GM12878 (cell line): ENCODE measurements around the gene TNFAIP3. TPM values are rescaled to one million over a fixed set of nuclear protein-coding genes. Genes with fewer than 3 reads are reported as not detected.

Experiments used
- ATAC-seq: fragments of 200-7000 bp; cut with Tn5 transposase; 3 replicates; pipeline ENCODE4 v1.9.1; 2020; ENCODE audit warnings: mild to moderate bottlenecking, moderate library complexity
- BruUV-seq: library from RNA; stranded (reverse); fragments of 400-500 nt; replicated peaks from 2 replicates; lab custom pipeline; 2021; lab: Mats Ljungman, UMichigan
- CTCF ChIA-PET: fragments of 300-600 bp; sonication (Branson Sonifier 250); formaldehyde crosslinking; extraction: SDS; loops from one replicate; lab custom pipeline; 2021; ENCODE audit warnings: inconsistent platforms; lab: Yijun Ruan, JAX
- POLR2A ChIA-PET: fragments of 350-600 bp; formaldehyde crosslinking; extraction: SDS; loops from one replicate; lab custom pipeline; 2021; ENCODE audit warnings: inconsistent platforms; lab: Charles Lee
- RAD21 ChIA-PET: fragments of 300-600 bp; sonication (Branson Sonifier 250); formaldehyde crosslinking; loops from one replicate; lab custom pipeline; 2023; ENCODE audit warnings: antibody characterized with exemption; ENCODE audit not compliant: unreplicated experiment; lab: Charles Lee
- SMC1A ChIA-PET: fragments of 300-600 bp; sonication (Branson Sonifier 250); formaldehyde crosslinking; loops from one replicate; lab custom pipeline; 2023; ENCODE audit not compliant: unreplicated experiment, uncharacterized antibody; lab: Charles Lee
- DNase-seq: peaks from one replicate; pipeline ENCODE4 v3.0.0-alpha.2; 2011; ENCODE audit warnings: low read depth, low spot score
- FAIRE-seq: peaks from 3 replicates; lab custom pipeline; 2011; peaks lifted over from hg19 to GRCh38; lab: Jason Lieb, UNC
- H2AFZ ChIP-seq: 2 replicates; pipeline ENCODE4 v1.6.0; 2011; ENCODE audit warnings: low read depth, low read length, control low read depth; ENCODE audit not compliant: control insufficient read depth
- H3K27ac ChIP-seq: 2 replicates; pipeline ENCODE4 v1.5.1; 2011; ENCODE audit warnings: control low read depth; ENCODE audit not compliant: control insufficient read depth, insufficient read depth
- H3K27me3 ChIP-seq, 2 experiments: replicated peaks in 1 of 2; 2 replicates each; pipeline versions ENCODE4 v1.6.0 to v1.6.1; 2011; ENCODE audit warnings: low read length in 1 of 2; ENCODE audit not compliant: control insufficient read depth in 2 of 2, insufficient read depth in 2 of 2
- H3K36me3 ChIP-seq, 2 experiments: 2 replicates each; pipeline ENCODE4 v1.5.1; 2011; ENCODE audit warnings: low read length in 1 of 2; ENCODE audit not compliant: control insufficient read depth in 2 of 2, insufficient read depth in 2 of 2
- H3K4me1 ChIP-seq: 2 replicates; pipeline ENCODE4 v1.6.1; 2011; ENCODE audit warnings: mild to moderate bottlenecking, low read length, moderate library complexity, mixed read lengths; ENCODE audit not compliant: control insufficient read depth, insufficient read depth
- H3K4me2 ChIP-seq: 2 replicates; pipeline ENCODE4 v1.6.0; 2011; ENCODE audit warnings: control low read depth; ENCODE audit not compliant: control insufficient read depth, insufficient read depth
- H3K4me3 ChIP-seq: fragments of 200-600 bp; sonication (generic); 2 replicates; pipeline ENCODE4 v1.5.1; 2016
- H3K79me2 ChIP-seq: 2 replicates; pipeline ENCODE4 v1.6.0; 2011; ENCODE audit warnings: low read length; ENCODE audit not compliant: control insufficient read depth, insufficient read depth
- H3K9ac ChIP-seq: 2 replicates; pipeline ENCODE4 v1.8.0; 2011; ENCODE audit warnings: low read length, control low read depth, mixed read lengths; ENCODE audit not compliant: control insufficient read depth, insufficient read depth
- H3K9me3 ChIP-seq: replicated peaks from 3 replicates; pipeline ENCODE4 v1.5.1; 2011; ENCODE audit warnings: mild to moderate bottlenecking, low read length; ENCODE audit not compliant: control insufficient read depth, insufficient read depth
- H4K20me1 ChIP-seq: 2 replicates; pipeline ENCODE4 v1.6.0; 2011; ENCODE audit not compliant: control insufficient read depth, insufficient read depth
- ASH2L ChIP-seq: fragments of 300-600, 200-600 bp; sonication (generic); IDR thresholded peaks from 2 replicates; pipeline ENCODE4 v1.6.1; 2017; ENCODE audit warnings: low read depth, mild to moderate bottlenecking, borderline replicate concordance
- ATF7 ChIP-seq: fragments of 450-650 bp; IDR thresholded peaks from 2 replicates; pipeline ENCODE4 v1.6.1; 2016; ENCODE audit warnings: low read depth, mild to moderate bottlenecking
- CREM ChIP-seq: IDR thresholded peaks from 2 replicates; pipeline ENCODE4 v1.6.1; 2014; ENCODE audit warnings: antibody characterized with exemption, low read depth
- EZH2 ChIP-seq: IDR thresholded peaks from 2 replicates; pipeline ENCODE4 v1.6.1; 2012; ENCODE audit warnings: low read depth, mild to moderate bottlenecking, control low read depth, inconsistent platforms, low read length, borderline replicate concordance; ENCODE audit not compliant: control insufficient read depth
- FOXK2 ChIP-seq: fragments of 450-650 bp; IDR thresholded peaks from 2 replicates; pipeline ENCODE4 v1.6.1; 2017; ENCODE audit warnings: mild to moderate bottlenecking, moderate library complexity
- IKZF2 ChIP-seq, 2 experiments: fragments of 450-650 bp; IDR thresholded peaks; 2 replicates each; pipeline ENCODE4 v1.6.1; 2017; ENCODE audit warnings: mild to moderate bottlenecking in 2 of 2, moderate library complexity in 2 of 2
- JUNB ChIP-seq: IDR thresholded peaks from 2 replicates; pipeline ENCODE4 v1.6.1; 2016; ENCODE audit warnings: antibody characterized with exemption, mild to moderate bottlenecking
- MEF2A ChIP-seq: IDR thresholded peaks from 2 replicates; pipeline ENCODE4 v1.6.1; 2011; ENCODE audit warnings: low read depth, mild to moderate bottlenecking, low read length, moderate library complexity; ENCODE audit not compliant: insufficient read depth
- MYB ChIP-seq: fragments of 150-350 bp; IDR thresholded peaks from 2 replicates; pipeline ENCODE4 v1.6.1; 2014; ENCODE audit warnings: mild to moderate bottlenecking, low read depth, low read length, borderline replicate concordance
- NFIC ChIP-seq: IDR thresholded peaks from 2 replicates; pipeline ENCODE4 v1.6.1; 2012; ENCODE audit warnings: low read depth, mild to moderate bottlenecking, inconsistent platforms, low read length, moderate library complexity
- POLR2A ChIP-seq: IDR thresholded peaks from 2 replicates; pipeline ENCODE4 v1.6.1; 2011; ENCODE audit warnings: low read depth, mild to moderate bottlenecking, low read length
- POLR2AphosphoS5 ChIP-seq: IDR thresholded peaks from 2 replicates; pipeline ENCODE4 v1.6.1; 2011; ENCODE audit warnings: mild to moderate bottlenecking, low read length, inconsistent platforms
- RB1 ChIP-seq: fragments of 450-650 bp; formaldehyde crosslinking; IDR thresholded peaks from 2 replicates; pipeline ENCODE4 v1.6.1; 2017; ENCODE audit warnings: mild to moderate bottlenecking, borderline replicate concordance
- RELA ChIP-seq: fragments of 450-650 bp; IDR thresholded peaks from 2 replicates; pipeline ENCODE4 v1.8.0; 2014; ENCODE audit warnings: borderline replicate concordance; ENCODE audit not compliant: partially characterized antibody
- RELB ChIP-seq: fragments of 450-650 bp; IDR thresholded peaks from 2 replicates; pipeline ENCODE4 v1.6.1; 2017; ENCODE audit warnings: low read depth, mild to moderate bottlenecking, moderate library complexity
- RUNX3 ChIP-seq: IDR thresholded peaks from 2 replicates; pipeline ENCODE4 v1.6.1; 2012; ENCODE audit warnings: low read length, inconsistent platforms
- SKIL ChIP-seq: fragments of 450-650 bp; IDR thresholded peaks from 2 replicates; pipeline ENCODE4 v1.6.1; 2017; ENCODE audit warnings: mild to moderate bottlenecking, low read depth, inconsistent platforms; ENCODE audit not compliant: poor library complexity, severe bottlenecking
- SMAD5 ChIP-seq: IDR thresholded peaks from 2 replicates; pipeline ENCODE4 v1.6.1; 2016; ENCODE audit warnings: antibody characterized with exemption, low read depth
- SUZ12 ChIP-seq: fragments of 200-600 bp; sonication (generic); IDR thresholded peaks from one replicate; pipeline ENCODE4 v1.6.1; 2018; ENCODE audit warnings: antibody characterized with exemption, mild to moderate bottlenecking; ENCODE audit not compliant: unreplicated experiment
- TCF12 ChIP-seq: IDR thresholded peaks from 2 replicates; pipeline ENCODE4 v1.6.1; 2011; ENCODE audit warnings: low read depth, mild to moderate bottlenecking, low read length
- YY1 ChIP-seq: IDR thresholded peaks from 2 replicates; pipeline ENCODE4 v1.6.1; 2011; ENCODE audit warnings: low read depth, mild to moderate bottlenecking, low read length
- WGBS: methylation state at CpG from one replicate; pipeline ENCODE4 v1.1.6; 2016; ENCODE audit warnings: low lambda C conversion rate; ENCODE audit not compliant: insufficient replicate concordance, insufficient coverage; ENCODE audit errors: missing lambda C conversion rate; 5-methylcytosine and 5-hydroxymethylcytosine counted together
- in situ Hi-C: fragments of 300-500 bp; cut with MboI; formaldehyde crosslinking; loops from 9 replicates; pipeline ENCODE4 v1.14.3; 2018; ENCODE audit warnings: mixed read lengths
- intact Hi-C: fragments of 100-400 bp; cut with micrococcal nuclease; formaldehyde crosslinking; loops from one replicate; pipeline ENCODE4 v1.14.2; 2022; ENCODE audit not compliant: unreplicated experiment
- polyA plus RNA-seq, 11 experiments: library from polyadenylated mRNA; depleted of rRNA in 4 of 11; unstranded in 6 of 11; stranded (reverse) in 5 of 11; fragments of >200 nt; fragmentation: Nextera tagmentation in 4 of 11; fragmentation: Illumina TruSeq in 1 of 11; extraction: Ambion mirVana in 4 of 11; extraction: Trizol in 1 of 11; gene quantifications; 1 replicate in 1 of 11; 2 replicates in 10 of 11; pipeline versions ENCODE4 v1.2.1 to v1.2.3, GENCODE V29; 2011 to 2016; ENCODE audit warnings: inconsistent platforms in 2 of 11, missing spikeins in 2 of 11, low read depth in 1 of 11
- total RNA-seq, 4 experiments: library from RNA; depleted of rRNA in 3 of 4; stranded (reverse); fragments of >200 nt in 3 of 4; fragmentation: Illumina TruSeq in 1 of 4; extraction: Trizol in 1 of 4; gene quantifications; 2 replicates each; pipeline versions ENCODE4 v1.2.1 to v1.2.3, GENCODE V29; 2013 to 2021

TNFAIP3 gene
- total and polyA plus RNA-seq, 10 of the 15 experiments (the other 5 are each of a cell fraction or from before 2014, with no cell fraction given) = 18.0 to 350 (median 127) TPM

- ChIA-PET POLR2A (interaction anchor here (0.7 to 3.3 kb wide), 10 partner anchors 11 to 60 kb away, joined by 3 to 20 read pairs (median 4); no protein-coding TSS in a partner anchor), SMC1A (interaction anchor here (0.6 to 30.6 kb wide), 18 partner anchors 9 to 703 kb away, joined by 3 to 1237 read pairs (median 4); partner anchors contain the start of gene TNFAIP3), RAD21 (interaction anchor here (0.5 to 20.6 kb wide), 13 partner anchors 9 to 174 kb away, joined by 3 to 774 read pairs (median 6); partner anchors contain the start of gene TNFAIP3), CTCF (interaction anchor here (0.9 to 24.0 kb wide), 11 partner anchors 9 to 221 kb away, joined by 3 to 712 read pairs (median 4); no protein-coding TSS in a partner anchor)
- FAIRE-seq (no peak), DNase-seq (no peak), ATAC-seq (peak; percentile 38)
- Histone ChIP-seq H3K4me1 (peaks cover 10% of the 10 kb centered on the region; the same call in 1 of the 2 replicates), H2AFZ (no peak overlapping the region), H3K27me3 (no peaks in the 10 kb centered on the region), H3K27ac (peak overlapping the region; percentile 14; the same call in 1 of the 2 replicates), H3K9ac (no peak overlapping the region), H3K36me3 (peaks cover 34 to 49% of the 10 kb centered on the region in 2 experiments), H3K4me3 (no peak overlapping the region), H3K79me2 (peaks cover 42% of the 10 kb centered on the region), H3K4me2 (0 out of 2 replicates have a peak overlapping the region, but pooled peaks have one; percentile 3), H3K9me3 (no peaks in the 10 kb centered on the region), H4K20me1 (no peaks in the 10 kb centered on the region; the same call in 1 of the 2 replicates)
- BruUV-seq = TSS peak; percentile 48
- 100% methylated on average over 2 of the region's 2 CpGs for WGBS
- intact Hi-C loops (loop anchor here (2.0 kb wide), 1 partner anchor 22 kb away; no protein-coding TSS in a partner anchor), in situ Hi-C loops (no loop called here)
- TF ChIP-seq CREM (no peak), ASH2L (no peak), POLR2AphosphoS5 (peak; percentile 83; the same call in 1 of the 2 replicates), TCF12 (no peak), NFIC (0 out of 2 replicates have a peak, but pooled peaks have one; percentile 22), EZH2 (no peak), YY1 (no peak), JUNB (no peak), FOXK2 (no peak), SUZ12 (no peak), RELA (no peak), ATF7 (no peak), MYB (no peak), SKIL (no peak), RB1 (no peak), SMAD5 (peak; percentile 46; the same call in 1 of the 2 replicates), MEF2A (no peak), POLR2A (peak; percentile 48), IKZF2 (IDR thresholded peaks at IDR 0.05) (0 out of 4 replicates have a peak, but pooled peaks of 1 of the 2 experiments have one; percentile 16), RELB (peak; percentile 25; the same call in 1 of the 2 replicates), RUNX3 (peak; percentile 37; the same call in 1 of the 2 replicates)
Measured at GRCh38 chr6:137882225-137882961, 15.3 kb downstream of the TNFAIP3 start.
